Kasumi-1 (cell line): ENCODE data around the gene SLC9A9.
"Not testable (repeated sequence)": the region's sequence is repeated elsewhere in the genome, so short reads cannot be mapped to it uniquely, and the experiment has no call there.

Source experiments
- DNase-seq, 2 experiments: peaks; one replicate each; lab custom pipeline; 2025; lab: John Stamatoyannopoulos, UW

The SLC9A9 gene

GRCh38 chr3:143551761-143552160 lies 296.5 kb downstream of the SLC9A9 start:
- DNase-seq = peak; percentile 19 to 22

GRCh38 chr3:143548861-143549497 lies 299.3 kb downstream of the SLC9A9 start:
- no peak for DNase-seq

GRCh38 chr3:143548393-143548792 lies 299.9 kb downstream of the SLC9A9 start:
- DNase-seq = no peak

- DNase-seq = no peak
Measured at GRCh38 chr3:143538577-143538981, 309.7 kb downstream of the SLC9A9 start.

GRCh38 chr3:143538061-143538460 lies 310.2 kb downstream of the SLC9A9 start:
- no peak for DNase-seq

GRCh38 chr3:143536817-143537535 lies 311.3 kb downstream of the SLC9A9 start:
- DNase-seq = no peak

- no peak for DNase-seq
Measured at GRCh38 chr3:143535994-143536784, 312.1 kb downstream of the SLC9A9 start.

GRCh38 chr3:143533391-143533790 lies 314.9 kb downstream of the SLC9A9 start:
- DNase-seq = no peak

- no peak for DNase-seq
Measured at GRCh38 chr3:143532091-143532490, 316.2 kb downstream of the SLC9A9 start.

- no peak for DNase-seq
Measured at GRCh38 chr3:143531101-143531500, 317.2 kb downstream of the SLC9A9 start.

- no peak for DNase-seq
Measured at GRCh38 chr3:143529798-143530197, 318.5 kb downstream of the SLC9A9 start.

GRCh38 chr3:143529018-143529478 lies 319.2 kb downstream of the SLC9A9 start:
- no peak for DNase-seq

GRCh38 chr3:143526011-143526545 lies 322.2 kb downstream of the SLC9A9 start:
- peak; percentile 42 to 46 for DNase-seq

GRCh38 chr3:143525408-143525807 lies 322.9 kb downstream of the SLC9A9 start:
- DNase-seq = no peak

GRCh38 chr3:143521803-143522202 lies 326.5 kb downstream of the SLC9A9 start:
- no peak for DNase-seq

GRCh38 chr3:143517131-143517530 lies 331.1 kb downstream of the SLC9A9 start:
- not testable (repeated sequence) for DNase-seq

- no peak for DNase-seq
Measured at GRCh38 chr3:143514874-143515273, 333.4 kb downstream of the SLC9A9 start.

- DNase-seq = no peak
Measured at GRCh38 chr3:143514109-143514508, 334.2 kb downstream of the SLC9A9 start.

- DNase-seq = no peak
Measured at GRCh38 chr3:143511174-143511879, 336.9 kb downstream of the SLC9A9 start.

- DNase-seq = no peak
Measured at GRCh38 chr3:143510601-143511000, 337.7 kb downstream of the SLC9A9 start.

- no peak for DNase-seq
Measured at GRCh38 chr3:143507735-143508580, 340.3 kb downstream of the SLC9A9 start.
